ENCODE results near the gene RIMBP2. TPM values are rescaled to one million over a fixed set of nuclear protein-coding genes. Genes with fewer than 3 reads are reported as not detected.

The RIMBP2 gene
- total RNA-seq, 1 donor from 2014 or later = 0.27 TPM

DNA sequence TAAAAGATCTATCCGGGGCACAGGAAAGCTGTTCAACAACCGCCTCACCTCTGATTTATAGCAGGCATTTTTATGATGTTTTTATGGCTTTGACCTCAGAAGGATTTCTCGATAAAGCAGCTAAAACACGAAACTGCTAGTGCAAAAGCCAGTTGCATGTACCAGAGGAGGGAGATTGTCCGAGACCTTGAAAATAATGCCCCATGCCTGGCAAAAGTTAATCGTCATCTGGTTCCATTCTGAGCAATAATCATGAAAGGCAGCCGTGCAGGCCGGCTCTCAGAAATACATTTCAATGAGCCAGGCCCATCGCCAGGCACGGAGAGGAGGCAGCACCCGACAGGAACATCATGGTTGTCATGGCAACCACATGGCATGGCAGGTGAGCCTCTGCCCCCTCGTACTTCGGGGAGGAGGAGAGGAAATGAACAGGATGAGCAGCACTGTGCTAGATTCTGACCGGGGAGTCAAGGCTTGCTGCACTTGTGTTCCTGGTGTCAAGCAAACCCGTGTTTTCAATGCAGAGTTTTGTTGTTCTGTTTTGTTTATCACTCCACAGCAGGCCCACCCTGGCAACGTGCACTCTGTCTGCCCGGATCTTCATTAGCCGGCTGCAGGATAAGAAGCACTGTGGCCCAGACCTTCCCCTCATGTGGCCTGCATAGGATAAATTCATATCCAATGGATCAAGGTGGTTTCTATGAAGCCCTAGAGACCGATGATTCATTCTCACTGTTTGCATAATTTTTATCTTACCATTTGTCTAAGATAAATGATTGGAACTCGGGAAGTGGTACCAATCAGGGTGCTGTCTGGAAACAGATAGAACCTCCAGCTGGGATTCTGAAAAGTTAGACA is 160.2 kb downstream of the RIMBP2 start:
- TF ChIP-seq, protein P1, sequence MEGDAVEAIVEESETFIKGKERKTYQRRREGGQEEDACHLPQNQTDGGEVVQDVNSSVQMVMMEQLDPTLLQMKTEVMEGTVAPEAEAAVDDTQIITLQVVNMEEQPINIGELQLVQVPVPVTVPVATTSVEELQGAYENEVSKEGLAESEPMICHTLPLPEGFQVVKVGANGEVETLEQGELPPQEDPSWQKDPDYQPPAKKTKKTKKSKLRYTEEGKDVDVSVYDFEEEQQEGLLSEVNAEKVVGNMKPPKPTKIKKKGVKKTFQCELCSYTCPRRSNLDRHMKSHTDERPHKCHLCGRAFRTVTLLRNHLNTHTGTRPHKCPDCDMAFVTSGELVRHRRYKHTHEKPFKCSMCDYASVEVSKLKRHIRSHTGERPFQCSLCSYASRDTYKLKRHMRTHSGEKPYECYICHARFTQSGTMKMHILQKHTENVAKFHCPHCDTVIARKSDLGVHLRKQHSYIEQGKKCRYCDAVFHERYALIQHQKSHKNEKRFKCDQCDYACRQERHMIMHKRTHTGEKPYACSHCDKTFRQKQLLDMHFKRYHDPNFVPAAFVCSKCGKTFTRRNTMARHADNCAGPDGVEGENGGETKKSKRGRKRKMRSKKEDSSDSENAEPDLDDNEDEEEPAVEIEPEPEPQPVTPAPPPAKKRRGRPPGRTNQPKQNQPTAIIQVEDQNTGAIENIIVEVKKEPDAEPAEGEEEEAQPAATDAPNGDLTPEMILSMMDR (IDR thresholded peaks at IDR 0.05) = no peak
- ATAC-seq = no peak
- peaks cover 8% of the 10 kb centered on the region for H3K27me3 ChIP-seq (ENCODE audit: low read depth)
- H3K4me3 ChIP-seq = no peak overlapping the region
- H3K27ac ChIP-seq = no peak overlapping the region
- H3K36me3 ChIP-seq = no peaks in the 10 kb centered on the region
- H3K4me1 ChIP-seq = no peaks in the 10 kb centered on the region
- no peak for DNase-seq
- peaks cover 7% of the 10 kb centered on the region for H3K9me3 ChIP-seq
- intact Hi-C loops (cut with DNase I) = no loop called here

DNA sequence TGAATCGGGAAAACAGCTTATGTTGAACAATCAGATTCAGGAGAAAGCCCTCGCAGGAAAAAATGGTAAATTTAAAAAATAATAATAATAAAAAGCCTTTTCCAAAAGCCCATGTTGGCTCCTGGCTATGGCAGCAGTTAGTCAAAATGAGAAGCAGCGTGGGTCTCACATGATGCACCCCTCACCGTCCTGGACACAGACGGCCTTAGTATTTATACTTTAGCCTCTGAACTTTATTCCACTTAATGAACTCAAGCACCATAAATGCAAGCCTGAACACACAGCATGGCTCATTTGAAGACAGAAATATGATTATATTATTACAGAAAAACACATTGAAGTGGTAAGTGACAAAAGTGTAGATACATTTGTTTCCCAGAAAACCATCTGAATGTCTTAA is 160.9 kb downstream of the RIMBP2 start:
- Histone ChIP-seq H3K4me3 (no peak overlapping the region), H3K27ac (no peak overlapping the region), H3K27me3 (ENCODE audit: low read depth) (peaks cover 8% of the 10 kb centered on the region), H3K9me3 (peaks cover 7% of the 10 kb centered on the region), H3K36me3 (no peaks in the 10 kb centered on the region), H3K4me1 (no peaks in the 10 kb centered on the region)
- ATAC-seq (no peak), DNase-seq (no peak)
- TF ChIP-seq, protein P1 (IDR thresholded peaks at IDR 0.05) = no peak
- intact Hi-C loops (cut with DNase I) = no loop called here

DNA sequence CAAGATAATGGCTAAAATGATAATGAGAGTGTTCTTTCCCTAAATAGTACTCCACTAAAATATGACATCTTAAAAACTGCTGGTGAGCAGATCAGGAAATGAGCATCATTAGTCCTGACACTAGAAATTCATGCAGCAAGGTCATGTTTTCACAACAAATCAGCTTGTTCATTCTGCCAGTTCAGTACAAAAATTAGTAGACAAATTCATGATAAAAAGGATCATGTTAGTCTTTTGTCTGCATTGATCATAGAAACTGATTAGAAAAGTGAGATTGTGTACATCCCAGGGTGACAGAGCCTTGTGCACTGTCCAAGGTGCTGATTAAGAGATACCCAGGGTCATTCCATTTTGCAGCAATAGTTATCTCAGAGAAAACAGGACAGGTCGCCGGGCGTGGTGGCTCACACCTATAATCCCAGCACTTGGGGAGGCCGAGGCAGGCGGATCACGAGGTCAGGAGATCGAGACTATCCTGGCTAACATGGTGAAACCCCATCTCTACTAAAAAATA is 163.6 kb downstream of the RIMBP2 start:
- DNase-seq = no peak

DNA sequence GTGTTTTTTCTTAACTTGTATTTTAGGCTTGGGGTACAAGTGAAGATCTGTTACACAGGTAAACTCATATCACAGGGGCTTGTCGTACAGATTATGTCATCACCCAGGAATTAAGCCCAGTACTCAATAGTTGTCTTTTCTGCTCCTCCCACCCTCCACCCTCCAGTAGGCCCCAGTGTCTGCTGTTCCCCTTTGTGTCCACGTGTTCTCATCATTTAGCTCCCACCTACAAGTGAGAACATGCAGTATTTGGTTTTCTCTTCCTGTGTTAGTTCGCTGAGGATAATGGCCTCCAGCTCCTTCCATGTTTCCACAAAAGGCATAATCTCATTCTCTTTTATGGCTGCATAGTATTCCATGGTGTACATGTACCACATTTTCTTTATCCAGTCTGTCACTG is 166.7 kb downstream of the RIMBP2 start:
- no peak for ATAC-seq
- no peaks in the 10 kb centered on the region for H3K36me3 ChIP-seq

More for the DNA sequence above, 163.6 kb downstream of the RIMBP2 start:
- intact Hi-C loops (cut with DNase I) = no loop called here
- TF ChIP-seq, protein P1 (IDR thresholded peaks at IDR 0.05) = no peak
- Histone ChIP-seq H3K27me3 (ENCODE audit: low read depth) (peaks cover 8% of the 10 kb centered on the region), H3K27ac (no peak overlapping the region), H3K9me3 (peaks cover 7% of the 10 kb centered on the region), H3K4me1 (no peaks in the 10 kb centered on the region), H3K36me3 (no peaks in the 10 kb centered on the region), H3K4me3 (no peak overlapping the region)
- no peak for ATAC-seq

DNA sequence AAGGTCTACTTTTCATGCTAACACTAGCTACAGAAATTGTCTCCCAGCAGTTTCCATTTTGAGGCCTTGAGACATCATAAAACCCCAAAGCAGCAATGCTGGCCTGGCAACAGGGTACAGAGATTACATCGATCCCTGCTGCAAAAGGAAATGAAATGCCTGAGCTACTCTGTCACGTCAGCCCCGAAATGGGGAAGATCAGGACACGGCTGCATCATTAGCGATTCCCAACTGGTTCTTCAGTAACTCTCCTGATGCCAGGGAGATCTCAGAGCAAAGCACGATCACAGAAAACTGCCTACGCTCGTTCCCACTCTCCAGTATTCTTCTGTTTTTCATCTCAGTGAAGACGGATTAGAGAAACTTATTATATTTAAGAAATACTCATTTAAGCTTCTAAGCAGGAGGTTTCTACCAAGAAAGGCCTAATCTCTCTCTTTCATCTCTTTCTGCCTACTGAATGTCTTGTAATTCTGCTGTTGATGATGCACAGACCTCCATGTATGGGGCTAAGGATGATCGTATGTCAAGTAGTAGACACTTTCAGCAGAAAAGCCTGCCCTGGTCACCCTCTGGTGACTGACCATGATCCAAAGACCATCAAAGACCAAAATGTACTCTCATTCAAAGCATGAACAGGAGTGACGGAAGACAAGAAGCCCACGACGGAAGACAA is 168.5 kb downstream of the RIMBP2 start:
- H3K9me3 ChIP-seq = peaks cover 7% of the 10 kb centered on the region
- no peaks in the 10 kb centered on the region for H3K4me1 ChIP-seq
- TF ChIP-seq, protein P1 (IDR thresholded peaks at IDR 0.05) = no peak
- no peaks in the 10 kb centered on the region for H3K36me3 ChIP-seq
- no peak overlapping the region for H3K27ac ChIP-seq
- ATAC-seq (no peak), DNase-seq (no peak)
- H3K4me3 ChIP-seq = no peak overlapping the region
- intact Hi-C loops (cut with DNase I) = no loop called here
- no peaks in the 10 kb centered on the region for H3K27me3 ChIP-seq (ENCODE audit: low read depth)

More for the DNA sequence above, 166.7 kb downstream of the RIMBP2 start:
- peaks cover 7% of the 10 kb centered on the region for H3K9me3 ChIP-seq
- intact Hi-C loops (cut with DNase I) = no loop called here
- H3K27ac ChIP-seq = no peak overlapping the region
- no peak for DNase-seq
- H3K4me1 ChIP-seq = no peaks in the 10 kb centered on the region
- H3K27me3 ChIP-seq (ENCODE audit: low read depth) = peaks cover 8% of the 10 kb centered on the region
- TF ChIP-seq, protein P1 (IDR thresholded peaks at IDR 0.05) = no peak
- no peak overlapping the region for H3K4me3 ChIP-seq
